Thoracic aorta (tissue), 2 donors: ENCODE results near the gene C14orf93. TPM values are rescaled to one million over a fixed set of nuclear protein-coding genes. Genes with fewer than 3 reads are reported as not detected.

Source experiments
- ATAC-seq: fragments of 150-250 bp; one replicate; pipeline ENCODE4 v1.8.0; 2017; ENCODE audit warnings: low read depth; ENCODE audit not compliant: insufficient number of reproducible peaks, low FRiP score
- DNase-seq: peaks from one replicate; pipeline ENCODE4 v3.0.0-alpha.2; 2020; ENCODE audit warnings: low spot score
- H3K27ac ChIP-seq, 2 donors: fragments of 200-600 bp; sonication (generic); 1 replicate in 1 of 2; 2 replicates in 1 of 2; pipeline ENCODE4 v1.5.1; 2016; ENCODE audit warnings: mild to moderate bottlenecking in 2 of 2, moderate library complexity in 2 of 2
- H3K27me3 ChIP-seq: fragments of 200-600 bp; sonication (generic); replicated peaks from 2 replicates; pipeline ENCODE4 v1.6.0; 2016; ENCODE audit warnings: mild to moderate bottlenecking; ENCODE audit not compliant: insufficient read depth
- H3K36me3 ChIP-seq: fragments of 200-600 bp; sonication (generic); one replicate; pipeline ENCODE4 v1.5.1; 2016
- H3K4me1 ChIP-seq, 2 donors: fragments of 200-600 bp; sonication (generic); 1 replicate in 1 of 2; 2 replicates in 1 of 2; pipeline versions ENCODE4 v1.5.1 to v1.6.0; 2016; ENCODE audit warnings: low read depth in 2 of 2, mild to moderate bottlenecking in 1 of 2; ENCODE audit not compliant: control insufficient read depth in 1 of 2
- H3K4me3 ChIP-seq: fragments of 200-600 bp; sonication (generic); 2 replicates; pipeline ENCODE4 v1.5.1; 2016; ENCODE audit warnings: mild to moderate bottlenecking
- H3K9me3 ChIP-seq: fragments of 200-600 bp; sonication (generic); 2 replicates; pipeline ENCODE4 v1.5.1; 2016
- CTCF ChIP-seq: fragments of 200-600 bp; sonication (generic); IDR thresholded peaks from one replicate; pipeline ENCODE4 v1.5.1; 2019; ENCODE audit warnings: antibody characterized with exemption
- total RNA-seq, 2 donors: library from RNA; depleted of rRNA; stranded (reverse); fragments of >200 nt; gene quantifications; one replicate each; pipeline versions ENCODE4 v1.1.0 to v1.2.3, GENCODE V29; 2016

Gene C14orf93
- total RNA-seq, 2 donors from 2014 or later = 9.3 to 19.7 TPM

- no peak overlapping the region for H3K4me3 ChIP-seq
- DNase-seq (no peak), ATAC-seq (no peak)
- H3K27ac ChIP-seq = no peak overlapping the region
- H3K9me3 ChIP-seq = no peaks in the 10 kb centered on the region
- no peaks in the 10 kb centered on the region for H3K27me3 ChIP-seq
- H3K4me1 ChIP-seq = peaks cover 6 to 11% of the 10 kb centered on the region in 2 donors
- TF ChIP-seq CTCF = no peak
- no peaks in the 10 kb centered on the region for H3K36me3 ChIP-seq
Observed at GRCh38 chr14:23052671-23053070, 42.7 kb upstream of the C14orf93 start.

DNA sequence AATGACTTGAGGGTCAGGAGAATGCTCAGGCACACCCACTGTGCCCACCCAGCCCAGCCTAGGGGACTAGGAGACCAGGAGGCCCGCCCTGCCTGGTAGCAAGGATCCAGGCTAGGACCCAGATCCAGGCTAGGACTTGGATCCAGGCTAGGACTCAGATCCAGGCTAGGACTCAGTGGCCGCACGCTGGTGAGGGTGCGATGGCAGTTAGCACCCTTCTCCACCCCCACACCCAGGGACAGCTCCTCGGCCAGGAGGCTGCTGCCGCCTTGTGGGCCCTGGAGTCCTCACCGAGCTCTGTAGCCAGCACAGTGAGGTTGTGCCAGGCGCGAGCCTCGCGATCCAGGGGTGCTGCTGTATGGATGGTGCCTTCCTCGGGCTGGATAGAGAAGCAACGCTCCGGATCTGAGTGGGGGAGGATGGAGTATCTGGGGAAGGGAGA lies 42.3 kb upstream of the C14orf93 start:
- Histone ChIP-seq H3K36me3 (no peaks in the 10 kb centered on the region), H3K9me3 (no peaks in the 10 kb centered on the region), H3K4me1 (peaks cover 6 to 10% of the 10 kb centered on the region in 2 donors), H3K27ac (no peak overlapping the region), H3K27me3 (no peaks in the 10 kb centered on the region), H3K4me3 (no peak overlapping the region)
- ATAC-seq (no peak), DNase-seq (no peak)
- no peak for TF ChIP-seq CTCF

DNA sequence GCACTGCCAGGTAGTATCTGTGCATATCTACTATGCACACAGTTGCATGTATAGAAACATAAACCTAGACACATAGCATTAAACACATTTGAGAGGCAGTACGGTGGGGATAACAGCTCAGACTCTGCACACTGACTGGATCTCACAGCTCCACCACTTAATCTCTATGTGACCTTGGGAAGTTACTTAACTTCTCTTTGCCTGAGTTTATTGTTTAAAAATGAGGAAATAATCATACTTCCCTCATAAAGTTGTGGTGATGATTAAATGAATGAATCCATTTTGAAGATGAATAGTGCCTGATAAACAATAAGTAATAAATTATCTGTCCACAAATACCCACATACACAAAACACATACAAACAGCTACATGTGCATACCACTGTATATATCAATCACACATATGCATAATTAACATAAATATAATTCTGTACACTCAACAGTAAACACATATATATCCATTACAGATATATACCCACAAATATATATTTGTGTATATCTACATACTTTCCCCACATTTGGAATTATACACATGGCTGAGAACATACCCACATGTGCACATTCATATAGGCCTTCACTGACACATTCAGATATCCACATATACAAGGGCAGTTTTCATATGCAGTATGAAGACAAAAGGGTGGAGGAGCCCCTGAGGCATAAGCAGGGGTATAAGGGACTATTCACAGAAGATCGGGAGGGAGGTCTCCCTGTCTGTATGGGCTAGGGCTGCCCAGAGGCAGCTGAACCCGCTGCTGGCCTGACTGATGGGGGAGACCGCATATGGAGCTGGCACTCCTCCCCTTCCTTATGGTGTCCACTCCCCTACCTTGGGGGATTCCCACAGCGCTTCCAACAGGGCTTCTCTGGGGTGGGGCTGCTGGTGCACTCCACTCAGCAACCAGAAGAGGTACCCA lies 41.5 kb upstream of the C14orf93 start:
- no peak for TF ChIP-seq CTCF
- Histone ChIP-seq H3K4me1 (peaks cover under 1 to 2% of the 10 kb centered on the region in 2 donors), H3K27me3 (no peaks in the 10 kb centered on the region), H3K4me3 (no peak overlapping the region), H3K9me3 (no peaks in the 10 kb centered on the region), H3K27ac (no peak overlapping the region), H3K36me3 (no peaks in the 10 kb centered on the region)
- ATAC-seq (no peak), DNase-seq (no peak)

GRCh38 chr14:23049011-23049410 lies 39.1 kb upstream of the C14orf93 start:
- H3K36me3 ChIP-seq = no peaks in the 10 kb centered on the region
- no peaks in the 10 kb centered on the region for H3K4me1 ChIP-seq
- DNase-seq (no peak), ATAC-seq (no peak)
- no peak overlapping the region for H3K27ac ChIP-seq
- no peaks in the 10 kb centered on the region for H3K9me3 ChIP-seq
- no peak overlapping the region for H3K4me3 ChIP-seq
- no peaks in the 10 kb centered on the region for H3K27me3 ChIP-seq
- TF ChIP-seq CTCF = no peak

- no peaks in the 10 kb centered on the region for H3K9me3 ChIP-seq
- no peak for TF ChIP-seq CTCF
- ATAC-seq (no peak), DNase-seq (no peak)
- no peak overlapping the region for H3K27ac ChIP-seq
- no peaks in the 10 kb centered on the region for H3K27me3 ChIP-seq
- H3K36me3 ChIP-seq = no peaks in the 10 kb centered on the region
- H3K4me3 ChIP-seq = no peak overlapping the region
- H3K4me1 ChIP-seq = no peaks in the 10 kb centered on the region
Observed at GRCh38 chr14:23047751-23048693, 38.1 kb upstream of the C14orf93 start.
